GM23248 (cell line): ENCODE measurements around the gene L1TD1. TPM values are rescaled to one million over a fixed set of nuclear protein-coding genes. Genes with fewer than 3 reads are reported as not detected.
A peak's percentile ranks its signal among the peaks of the same experiment; 100 is the strongest.

ENCODE experiments used
- DNase-seq: peaks from one replicate; pipeline ENCODE4 v3.0.0-alpha.2; 2015
- H2AFZ ChIP-seq: fragments of 200-600 bp; sonication (generic); 2 replicates; pipeline ENCODE4 v1.6.1; 2016; ENCODE audit warnings: antibody characterized with exemption
- H3F3A ChIP-seq: fragments of 200-600 bp; sonication (generic); 2 replicates; pipeline ENCODE4 v1.6.1; 2016; ENCODE audit warnings: mild to moderate bottlenecking, antibody characterized with exemption, mixed run types; ENCODE audit not compliant: insufficient read depth
- H3K27ac ChIP-seq: fragments of 200-600 bp; sonication (generic); 2 replicates; pipeline ENCODE4 v1.5.1; 2016; ENCODE audit warnings: mild to moderate bottlenecking
- H3K27me3 ChIP-seq: fragments of 200-600 bp; sonication (generic); replicated peaks from 2 replicates; pipeline ENCODE4 v1.6.1; 2016; ENCODE audit warnings: mild to moderate bottlenecking; ENCODE audit not compliant: insufficient read depth
- H3K36me3 ChIP-seq: fragments of 200-600 bp; sonication (generic); 2 replicates; pipeline ENCODE4 v1.6.1; 2016; ENCODE audit warnings: low read depth, mild to moderate bottlenecking
- H3K4me1 ChIP-seq: fragments of 200-600 bp; sonication (generic); 2 replicates; pipeline ENCODE4 v1.6.1; 2016; ENCODE audit warnings: mild to moderate bottlenecking; ENCODE audit not compliant: insufficient read depth
- H3K4me2 ChIP-seq: fragments of 200-600 bp; sonication (generic); one replicate; pipeline ENCODE4 v1.6.1; 2016; ENCODE audit warnings: mild to moderate bottlenecking; ENCODE audit not compliant: unreplicated experiment
- H3K4me3 ChIP-seq: fragments of 200-600 bp; sonication (generic); 2 replicates; pipeline ENCODE4 v1.5.1; 2016; ENCODE audit warnings: mild to moderate bottlenecking
- H3K79me2 ChIP-seq: fragments of 200-600 bp; sonication (generic); 2 replicates; pipeline ENCODE4 v1.6.1; 2016; ENCODE audit warnings: mild to moderate bottlenecking; ENCODE audit not compliant: insufficient read depth
- H3K9ac ChIP-seq: fragments of 200-600 bp; sonication (generic); 2 replicates; pipeline ENCODE4 v1.6.1; 2016; ENCODE audit warnings: mild to moderate bottlenecking
- H3K9me2 ChIP-seq: fragments of 200-600 bp; sonication (generic); 2 replicates; pipeline ENCODE4 v1.6.1; 2016; ENCODE audit warnings: mixed run types, mild to moderate bottlenecking, moderate library complexity; ENCODE audit not compliant: insufficient read depth
- H3K9me3 ChIP-seq: fragments of 200-600 bp; sonication (generic); one replicate; pipeline ENCODE4 v1.6.1; 2017; ENCODE audit warnings: low read depth
- H4K20me1 ChIP-seq: fragments of 200-600 bp; sonication (generic); 2 replicates; pipeline ENCODE4 v1.6.0; 2016; ENCODE audit not compliant: insufficient read depth
- EZH2 ChIP-seq: fragments of 200-600 bp; sonication (generic); IDR thresholded peaks from 2 replicates; pipeline ENCODE4 v1.6.1; 2018; ENCODE audit warnings: antibody characterized with exemption, mild to moderate bottlenecking; ENCODE audit not compliant: insufficient read depth, poor library complexity, severe bottlenecking
- EZH2phosphoT487 ChIP-seq: fragments of 200-600 bp; sonication (generic); IDR thresholded peaks from 2 replicates; pipeline ENCODE4 v1.6.1; 2018; ENCODE audit warnings: antibody characterized with exemption, moderate library complexity, mild to moderate bottlenecking, low read depth; ENCODE audit not compliant: insufficient read depth
- WGBS, 2 experiments: methylation state at CpG; one replicate each; pipeline ENCODE4 v1.1.6; 2015 to 2017; ENCODE audit warnings: low lambda C conversion rate in 2 of 2, low coverage in 1 of 2; ENCODE audit errors: missing lambda C conversion rate in 2 of 2; 5-methylcytosine and 5-hydroxymethylcytosine counted together
- in situ Hi-C: fragments of 300-500 bp; cut with MboI; formaldehyde crosslinking; loops from 2 replicates; pipeline ENCODE4 v1.15.0; 2020
- polyA plus RNA-seq: library from polyadenylated mRNA; unstranded; fragments of >200 nt; fragmentation: Nextera tagmentation; extraction: Ambion mirVana; gene quantifications from 2 replicates; pipeline ENCODE4 v1.2.1, GENCODE V29; 2016
- total RNA-seq: library from RNA; depleted of rRNA; stranded (reverse); fragments of >200 nt; shearing (Covaris generic); gene quantifications from 2 replicates; pipeline ENCODE4 v1.2.3, GENCODE V29; 2014

Gene L1TD1
- total and polyA plus RNA-seq, 2 experiments from 2014 or later: 0.11 to 0.14 TPM

- Histone ChIP-seq H3K4me3 (no peak overlapping the region), H4K20me1 (no peaks in the 10 kb centered on the region), H3K27me3 (no peaks in the 10 kb centered on the region), H3K9me2 (no peaks in the 10 kb centered on the region), H3K9me3 (no peaks in the 10 kb centered on the region), H3K36me3 (no peaks in the 10 kb centered on the region), H3K9ac (no peak overlapping the region), H3K27ac (peak overlapping the region; percentile 31; the same call in 1 of the 2 replicates), H3F3A (no peaks in the 10 kb centered on the region), H3K4me2 (peak overlapping the region; percentile 0), H2AFZ (peak overlapping the region; percentile 63; the same call in 1 of the 2 replicates), H3K79me2 (no peaks in the 10 kb centered on the region), H3K4me1 (peaks cover 6% of the 10 kb centered on the region)
- TF ChIP-seq EZH2phosphoT487: no peak
- no peak for TF ChIP-seq EZH2
- in situ Hi-C loops: no loop called here
- 18 to 37% methylated on average over 2 to 3 of the region's 3 CpGs for WGBS, 2 experiments
- DNase-seq: peak; percentile 76
Observed at GRCh38 chr1:62224182-62224581, 29.5 kb downstream of the L1TD1 start.

DNA sequence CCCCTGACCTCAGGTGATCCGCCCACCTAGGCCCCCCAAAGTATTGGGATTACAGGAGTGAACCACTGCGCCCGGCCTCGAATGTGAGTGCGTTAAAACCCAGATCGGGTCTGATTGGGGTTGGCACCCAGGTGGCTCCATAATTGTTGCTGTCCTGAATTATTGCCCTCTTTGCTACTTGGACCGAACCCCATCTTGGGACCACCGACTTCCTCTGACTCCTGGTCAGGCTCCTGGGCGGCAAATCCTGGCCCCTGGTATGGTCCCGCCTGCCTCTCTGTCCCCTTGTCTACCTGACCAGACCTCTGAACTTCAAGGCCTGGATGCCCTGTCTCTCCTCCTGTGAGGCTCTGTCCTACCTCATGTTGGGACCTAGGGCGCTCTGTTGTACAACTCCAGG, 32.8 kb downstream of the L1TD1 start:
- Histone ChIP-seq H2AFZ (no peak overlapping the region), H3K36me3 (no peaks in the 10 kb centered on the region), H3K9ac (no peak overlapping the region), H3K9me3 (no peaks in the 10 kb centered on the region), H3K27me3 (no peaks in the 10 kb centered on the region), H3K4me2 (no peak overlapping the region), H3K4me3 (no peak overlapping the region), H3K4me1 (peaks cover 29% of the 10 kb centered on the region), H3K9me2 (no peaks in the 10 kb centered on the region), H4K20me1 (no peaks in the 10 kb centered on the region), H3K27ac (no peak overlapping the region), H3F3A (0 out of 2 replicates have a peak, but pooled peaks cover 4% of the 10 kb centered on the region), H3K79me2 (no peaks in the 10 kb centered on the region)
- DNase-seq: no peak
- WGBS, 2 experiments: 71 to 72% methylated on average over 11 of the region's 11 CpGs
- in situ Hi-C loops: no loop called here
- TF ChIP-seq EZH2: no peak
- no peak for TF ChIP-seq EZH2phosphoT487

- DNase-seq: no peak
- Histone ChIP-seq H4K20me1 (no peaks in the 10 kb centered on the region), H3K9me3 (no peaks in the 10 kb centered on the region), H3K27me3 (no peaks in the 10 kb centered on the region), H3K4me1 (peaks cover 29% of the 10 kb centered on the region), H3K4me3 (no peak overlapping the region), H3K27ac (no peak overlapping the region), H3K36me3 (no peaks in the 10 kb centered on the region), H3K9me2 (no peaks in the 10 kb centered on the region), H3K9ac (no peak overlapping the region), H3F3A (0 out of 2 replicates have a peak, but pooled peaks cover 4% of the 10 kb centered on the region), H3K4me2 (no peak overlapping the region), H2AFZ (no peak overlapping the region), H3K79me2 (no peaks in the 10 kb centered on the region)
- 87 to 94% methylated on average over 12 of the region's 12 CpGs for WGBS, 2 experiments
- in situ Hi-C loops: no loop called here
- TF ChIP-seq EZH2: no peak
- TF ChIP-seq EZH2phosphoT487: no peak
Observed at GRCh38 chr1:62228136-62228882, 33.7 kb downstream of the L1TD1 start.

DNA sequence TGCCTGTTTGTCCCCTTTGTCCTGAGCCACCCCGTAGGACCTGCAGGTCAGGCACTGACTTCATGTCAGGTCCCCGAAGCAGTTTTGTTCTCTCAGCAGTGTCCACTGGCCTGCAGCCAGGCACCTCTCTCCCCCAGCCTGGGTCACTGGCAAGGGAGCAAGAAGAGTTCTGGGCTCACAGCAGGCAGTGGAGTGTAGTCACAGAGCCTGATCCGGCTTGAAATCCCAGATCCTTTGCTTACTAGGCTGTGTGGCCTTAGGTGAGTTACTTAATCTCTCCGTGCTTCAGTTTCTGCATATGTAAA, 34.2 kb downstream of the L1TD1 start:
- no peak for TF ChIP-seq EZH2
- TF ChIP-seq EZH2phosphoT487: no peak
- Histone ChIP-seq H3K4me1 (peaks cover 27% of the 10 kb centered on the region), H3K9ac (no peak overlapping the region), H3K27me3 (no peaks in the 10 kb centered on the region), H3K27ac (no peak overlapping the region), H4K20me1 (no peaks in the 10 kb centered on the region), H3K36me3 (no peaks in the 10 kb centered on the region), H3K79me2 (no peaks in the 10 kb centered on the region), H3K9me3 (no peaks in the 10 kb centered on the region), H3K4me3 (no peak overlapping the region), H3F3A (0 out of 2 replicates have a peak, but pooled peaks cover 4% of the 10 kb centered on the region), H2AFZ (no peak overlapping the region), H3K9me2 (no peaks in the 10 kb centered on the region), H3K4me2 (no peak overlapping the region)
- 54 to 55% methylated on average over 4 of the region's 4 CpGs for WGBS, 2 experiments
- no peak for DNase-seq
- in situ Hi-C loops: no loop called here
